Naive thymus-derived CD8-positive, alpha-beta T cell (primary cell): ENCODE measurements around the gene PRKCE. TPM values are rescaled to one million over a fixed set of nuclear protein-coding genes. Genes with fewer than 3 reads are reported as not detected.

Experiments
- ATAC-seq, 2 donors: fragments of 150-1000 bp; cut with Tn5 transposase in 1 of 2; sonication (Bioruptor Pico), chemical (Tn5 transposase) in 1 of 2; 1 replicate in 1 of 2; 2 replicates in 1 of 2; pipeline ENCODE4 v1.10.0; 2021; ENCODE audit warnings: mild to moderate bottlenecking in 2 of 2, moderate library complexity in 2 of 2
- POLR2A ChIA-PET: fragments of 350-600 bp; sonication (Branson Sonifier 250); formaldehyde crosslinking; loops from one replicate; lab custom pipeline; 2021; ENCODE audit warnings: antibody characterized with exemption; lab: Charles Lee
- DNase-seq, 10 donors: peaks; one replicate each; pipeline versions ENCODE4 v3.0.0 to v3.0.0-alpha.2; 2020 to 2022
- H3K27ac Mint-ChIP-seq, 10 donors: one replicate each; pipeline ENCODE4 v1.8.0; 2020 to 2022; ENCODE audit warnings: mild to moderate bottlenecking in 10 of 10, mixed read lengths in 10 of 10, moderate library complexity in 4 of 10, inconsistent platforms in 1 of 10
- H3K27me3 Mint-ChIP-seq, 5 donors: one replicate each; pipeline ENCODE4 v1.8.0; 2021 to 2022; ENCODE audit warnings: mixed read lengths in 5 of 5
- H3K36me3 Mint-ChIP-seq, 3 donors: one replicate each; pipeline ENCODE4 v1.8.0; 2020 to 2022; ENCODE audit warnings: mixed read lengths in 3 of 3, mild to moderate bottlenecking in 2 of 3, inconsistent platforms in 1 of 3
- H3K4me1 Mint-ChIP-seq, 4 donors: one replicate each; pipeline ENCODE4 v1.8.0; 2021 to 2022; ENCODE audit warnings: mixed read lengths in 4 of 4
- H3K4me3 Mint-ChIP-seq, 10 donors: one replicate each; pipeline ENCODE4 v1.8.0; 2020 to 2022; ENCODE audit warnings: mild to moderate bottlenecking in 10 of 10, mixed read lengths in 10 of 10, moderate library complexity in 6 of 10, inconsistent platforms in 1 of 10
- H3K9me3 Mint-ChIP-seq, 9 donors: one replicate each; pipeline ENCODE4 v1.8.0; 2020 to 2022; ENCODE audit warnings: mixed read lengths in 9 of 9, mild to moderate bottlenecking in 3 of 9, inconsistent platforms in 1 of 9, moderate library complexity in 1 of 9
- polyA plus RNA-seq, 3 donors: library from polyadenylated mRNA; unstranded; fragments of 300-500 nt; fragmentation: Illumina TruSeq; gene quantifications; one replicate each; pipeline ENCODE4 v1.2.3, GENCODE V29; 2021
- total RNA-seq, 8 experiments: library from RNA in 2 of 8; stranded (reverse) in 2 of 8; gene quantifications; one replicate each; pipeline ENCODE4 v1.2.3 and lab custom pipeline; 2021 to 2026

PRKCE gene
- total and polyA plus RNA-seq, 5 experiments from 2014 or later = 1.6 to 20.2 (median 2.7) TPM

DNA sequence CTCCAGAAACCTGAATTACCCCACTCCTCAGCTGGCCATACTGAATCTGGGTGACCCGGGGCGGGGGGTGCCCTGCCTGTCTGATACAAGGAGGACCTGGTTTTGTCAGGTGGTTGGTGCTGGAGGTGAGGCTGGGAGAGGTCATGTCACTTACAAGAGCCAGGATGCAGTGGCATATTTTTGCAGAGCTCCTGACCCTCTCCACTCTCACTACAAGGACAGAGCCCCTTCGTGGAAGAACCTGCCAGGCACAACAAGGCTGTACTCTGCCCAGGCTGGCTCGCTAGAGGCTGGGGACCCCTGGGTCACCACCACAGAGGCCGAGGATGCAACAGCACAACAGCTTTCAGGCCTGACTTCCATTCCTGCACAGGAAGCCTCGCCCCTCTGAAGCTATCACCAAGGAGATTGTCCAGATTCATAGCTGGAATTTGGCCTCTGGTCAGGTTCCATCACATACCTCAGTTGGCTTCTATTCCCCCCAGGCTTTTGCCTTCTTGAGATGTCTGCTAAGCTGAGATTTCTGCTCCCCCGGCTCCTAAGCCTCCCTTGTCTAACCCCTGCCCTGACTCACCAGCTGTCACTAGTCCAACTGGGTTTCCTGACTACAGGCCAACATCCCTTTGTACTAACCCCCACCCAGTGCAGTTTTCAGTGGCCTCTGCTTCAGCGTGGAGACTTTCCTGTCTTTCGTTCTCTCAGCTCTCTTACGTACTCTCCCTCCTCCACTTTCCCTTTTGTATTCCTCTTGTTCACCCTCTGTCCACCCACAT lies 513.2 kb downstream of the PRKCE start:
- Mint-ChIP-seq H3K27ac (no peak overlapping the region), H3K36me3 (peaks cover 3 to 11% (median 6%) of the 10 kb centered on the region in 3 donors), H3K4me1 (peaks cover 0 to 5% (median 0%) of the 10 kb centered on the region in 4 donors), H3K9me3 (no peaks in the 10 kb centered on the region), H3K4me3 (no peak overlapping the region), H3K27me3 (no peaks in the 10 kb centered on the region)
- ATAC-seq (no peak), DNase-seq (no peak)
- POLR2A ChIA-PET = no interaction called here

DNA sequence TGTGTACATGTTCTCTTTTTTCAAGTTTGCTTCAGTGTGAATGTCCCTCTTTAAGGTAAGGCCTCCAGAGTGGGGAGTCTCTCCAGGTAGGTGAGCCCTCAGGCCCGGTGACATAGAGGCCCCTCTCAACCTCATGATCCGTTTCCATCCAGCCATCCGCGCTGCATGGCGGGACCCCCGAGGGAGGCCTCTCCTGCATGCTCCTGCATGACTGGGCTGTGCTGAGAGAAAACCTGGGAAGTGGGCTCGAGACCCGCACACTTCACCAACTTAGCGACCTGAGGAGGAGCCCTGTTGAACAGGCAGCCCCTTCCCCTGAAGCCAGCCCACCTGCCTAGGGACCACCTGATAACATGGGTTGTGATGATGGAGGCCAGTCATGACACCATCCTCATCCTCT lies 514.4 kb downstream of the PRKCE start:
- POLR2A ChIA-PET = no interaction called here

DNA sequence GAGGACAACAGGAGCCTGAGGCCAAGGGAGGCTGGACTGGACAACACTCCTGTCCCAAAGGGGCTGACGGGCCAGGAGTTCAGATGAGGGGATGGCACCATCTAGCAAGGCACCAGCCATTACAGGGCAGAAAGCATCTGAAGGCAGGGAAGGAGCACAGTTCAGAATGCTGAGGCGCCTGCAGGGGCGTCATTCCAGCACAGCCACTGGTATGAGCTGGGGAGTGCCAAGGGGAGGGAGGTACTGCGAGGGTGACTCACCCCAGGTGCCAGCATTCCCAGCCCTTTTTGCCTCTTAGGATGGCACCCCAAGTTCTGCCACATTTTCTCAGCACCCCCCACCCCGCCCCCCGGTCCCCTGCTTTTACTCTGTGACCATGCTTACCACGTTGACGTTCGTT lies 515.9 kb downstream of the PRKCE start:
- Mint-ChIP-seq H3K27me3 (no peaks in the 10 kb centered on the region), H3K4me3 (no peak overlapping the region), H3K36me3 (peaks cover 0 to 6% (median 3%) of the 10 kb centered on the region in 3 donors), H3K4me1 (no peaks in the 10 kb centered on the region), H3K9me3 (no peaks in the 10 kb centered on the region), H3K27ac (peak overlapping the region in 1 of 10 donors; percentile 65)
- ATAC-seq (no peak), DNase-seq (no peak)
- POLR2A ChIA-PET = no interaction called here

More for the DNA sequence above, 514.4 kb downstream of the PRKCE start:
- no peaks in the 10 kb centered on the region for H3K9me3 Mint-ChIP-seq
- no peak overlapping the region for H3K27ac Mint-ChIP-seq
- ATAC-seq = no peak
- H3K4me3 Mint-ChIP-seq = no peak overlapping the region
- peaks cover 0 to 8% (median 6%) of the 10 kb centered on the region in 3 donors for H3K36me3 Mint-ChIP-seq
- DNase-seq = no peak
- H3K27me3 Mint-ChIP-seq = no peaks in the 10 kb centered on the region
- H3K4me1 Mint-ChIP-seq = peaks cover 0 to 5% (median 0%) of the 10 kb centered on the region in 4 donors

DNA sequence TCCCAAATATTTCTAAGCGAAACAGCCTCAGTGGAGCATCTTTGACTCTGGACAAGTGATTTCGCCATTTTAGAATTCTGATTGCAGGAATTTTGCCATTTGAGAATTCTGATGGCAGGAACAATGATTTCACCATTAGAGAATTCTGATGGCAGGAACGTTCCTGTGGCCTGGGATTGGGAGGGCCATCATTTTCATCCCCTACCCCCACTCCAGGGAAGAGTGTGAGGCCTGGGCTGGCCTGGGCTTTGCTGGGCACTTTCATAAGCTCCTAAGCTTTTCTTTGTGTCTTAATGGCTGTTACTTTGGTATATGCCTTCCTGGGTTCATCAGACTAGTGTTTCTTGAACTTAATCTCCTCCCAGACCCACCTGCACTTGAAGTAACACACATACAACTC lies 516.4 kb downstream of the PRKCE start:
- DNase-seq = no peak
- Mint-ChIP-seq H3K36me3 (peaks cover 0 to 5% (median 0%) of the 10 kb centered on the region in 3 donors), H3K27ac (peak overlapping the region in 2 of 10 donors; percentile 12 to 65), H3K9me3 (no peaks in the 10 kb centered on the region), H3K4me1 (no peaks in the 10 kb centered on the region), H3K27me3 (no peaks in the 10 kb centered on the region), H3K4me3 (no peak overlapping the region)
- ATAC-seq = no peak
- POLR2A ChIA-PET = no interaction called here

DNA sequence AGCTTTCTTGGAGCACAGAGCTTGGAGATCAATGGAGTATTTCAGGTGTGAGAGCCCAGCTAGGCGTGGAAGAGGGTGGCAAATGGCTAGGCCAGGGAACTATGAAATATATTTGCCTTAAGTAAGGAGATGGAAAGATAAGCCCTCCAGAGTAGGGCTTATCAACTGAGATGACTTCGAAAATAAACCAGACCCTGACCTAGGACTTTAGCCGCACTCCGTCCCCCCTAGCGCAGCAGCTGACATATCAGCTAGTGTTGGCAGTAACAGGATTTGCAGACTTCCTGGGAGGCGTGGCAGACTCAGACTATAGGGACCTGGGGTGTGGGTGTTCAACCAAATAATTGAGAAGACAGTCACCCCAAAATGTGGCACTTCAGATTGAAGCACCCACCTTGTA lies 518.0 kb downstream of the PRKCE start:
- Mint-ChIP-seq H3K36me3 (peaks cover 0 to 5% (median 0%) of the 10 kb centered on the region in 3 donors), H3K4me1 (no peaks in the 10 kb centered on the region), H3K4me3 (no peak overlapping the region), H3K27ac (no peak overlapping the region), H3K27me3 (no peaks in the 10 kb centered on the region), H3K9me3 (no peaks in the 10 kb centered on the region)
- DNase-seq = no peak
- POLR2A ChIA-PET = no interaction called here
- ATAC-seq = no peak

DNA sequence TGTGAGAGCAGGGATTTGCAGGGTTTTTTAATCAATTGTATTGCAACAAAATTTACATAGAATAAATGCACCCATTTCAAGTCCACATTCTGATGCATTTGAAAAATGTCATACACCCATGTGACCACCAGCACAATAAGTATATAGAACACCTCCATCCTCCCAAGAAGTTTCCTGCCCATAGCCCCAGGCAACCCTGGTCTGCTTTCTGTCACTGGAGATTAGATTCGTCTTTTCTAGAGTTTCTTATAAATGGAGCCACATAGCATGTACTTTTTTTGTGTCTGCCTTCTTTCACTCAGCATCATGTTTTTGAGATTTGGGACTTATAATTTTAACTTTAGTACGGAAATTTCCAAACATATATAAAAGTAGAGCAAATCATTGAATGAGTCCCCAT lies 518.6 kb downstream of the PRKCE start:
- no peaks in the 10 kb centered on the region for H3K4me1 Mint-ChIP-seq
- H3K27me3 Mint-ChIP-seq = no peaks in the 10 kb centered on the region
- no peak for DNase-seq
- no peak overlapping the region for H3K27ac Mint-ChIP-seq
- no peaks in the 10 kb centered on the region for H3K9me3 Mint-ChIP-seq
- no peak for ATAC-seq
- H3K36me3 Mint-ChIP-seq = peaks cover 0 to 1% (median 0%) of the 10 kb centered on the region in 3 donors
- no peak overlapping the region for H3K4me3 Mint-ChIP-seq
- POLR2A ChIA-PET = no interaction called here

DNA sequence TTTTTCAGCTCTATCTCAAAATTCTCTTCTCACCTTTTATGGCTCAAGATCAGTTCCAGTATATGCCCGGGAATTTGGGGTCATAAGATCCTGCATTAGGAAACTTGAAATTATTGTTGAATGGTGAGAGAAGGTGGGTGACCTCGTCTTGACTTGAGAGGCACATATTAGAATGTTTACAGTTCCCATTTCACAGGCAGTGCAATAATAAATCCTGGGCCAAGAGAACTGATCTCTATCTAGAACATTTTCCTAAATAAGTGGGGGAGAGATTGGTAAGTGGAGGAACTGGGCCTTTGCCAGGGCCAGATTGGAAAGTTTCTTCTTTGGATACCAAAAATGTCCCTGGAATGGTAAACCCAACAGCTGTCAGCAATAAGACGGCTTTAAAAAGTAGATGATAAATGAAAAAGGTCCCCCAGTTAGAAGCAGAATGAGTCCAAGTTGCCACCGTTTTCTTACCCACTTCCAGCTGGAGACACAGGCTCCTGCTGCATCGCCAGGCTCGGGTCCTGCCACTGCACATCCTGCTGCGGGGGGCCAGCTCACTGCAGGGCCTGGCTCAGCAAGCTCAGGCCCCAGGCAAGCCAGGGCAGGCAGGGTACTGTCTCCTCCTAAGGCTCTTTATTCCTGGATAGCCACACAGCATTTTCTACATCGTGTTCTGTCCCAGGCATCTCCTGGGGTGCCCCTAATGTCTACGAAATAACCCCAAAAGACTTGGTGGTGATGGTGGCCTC lies 519.3 kb downstream of the PRKCE start:
- DNase-seq (no peak), ATAC-seq (no peak)
- POLR2A ChIA-PET = no interaction called here
- Mint-ChIP-seq H3K36me3 (no peaks in the 10 kb centered on the region), H3K4me1 (no peaks in the 10 kb centered on the region), H3K9me3 (no peaks in the 10 kb centered on the region), H3K27ac (no peak overlapping the region), H3K27me3 (no peaks in the 10 kb centered on the region), H3K4me3 (no peak overlapping the region)

DNA sequence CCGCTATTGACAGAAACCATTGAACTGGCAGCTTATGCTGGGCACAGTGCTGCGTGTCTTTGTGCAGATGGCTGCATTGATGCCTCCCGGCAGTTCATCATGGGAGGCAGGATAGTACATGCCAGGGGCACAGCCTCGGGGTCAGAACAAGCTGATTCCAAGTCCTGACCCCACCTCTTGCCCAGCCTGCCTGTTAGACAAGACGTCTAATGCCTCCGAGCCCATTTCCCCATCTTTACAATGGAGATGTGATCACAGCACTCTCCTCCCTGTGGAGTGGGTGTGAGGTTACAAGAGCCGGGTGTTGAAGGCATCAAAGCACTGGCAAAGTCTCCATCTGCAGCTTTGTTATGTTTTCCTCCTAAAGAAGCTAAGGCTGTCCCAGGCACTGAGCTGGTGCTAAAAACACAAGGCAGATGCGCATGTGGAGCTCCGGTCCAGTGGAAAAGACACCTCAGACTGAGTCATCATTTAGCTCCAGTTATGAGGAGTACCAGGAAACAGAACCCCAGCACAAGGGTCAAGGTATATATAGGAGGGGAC lies 520.0 kb downstream of the PRKCE start:
- ATAC-seq = no peak

DNA sequence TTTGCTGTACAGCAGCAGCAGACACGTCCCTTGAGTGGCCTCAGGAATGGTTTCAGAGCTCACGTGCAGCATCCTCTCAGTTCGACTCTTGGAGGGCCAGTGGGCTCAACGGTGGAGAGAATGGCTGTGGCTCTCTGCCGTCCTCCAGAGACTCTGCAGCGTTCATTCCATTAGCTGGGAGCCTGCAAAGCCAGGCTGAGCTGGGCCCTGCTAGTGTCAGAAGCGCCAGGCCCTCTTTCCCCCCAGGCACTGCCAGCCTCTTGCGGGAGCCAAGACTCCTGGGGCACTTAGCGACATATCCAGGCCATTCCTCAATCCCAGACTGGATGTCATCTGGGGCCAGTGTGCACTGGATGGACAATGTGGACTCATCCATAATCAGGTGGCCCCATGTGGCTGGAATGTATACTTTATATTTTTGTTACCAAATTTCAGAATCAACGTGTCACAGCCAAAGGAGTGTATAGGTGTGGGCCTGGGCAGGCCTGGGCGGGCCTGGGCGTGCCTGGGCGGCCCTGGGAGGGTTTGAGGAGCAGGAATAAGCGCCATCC lies 520.6 kb downstream of the PRKCE start:
- ATAC-seq = no peak
- no peaks in the 10 kb centered on the region for H3K4me1 Mint-ChIP-seq
- no peaks in the 10 kb centered on the region for H3K27me3 Mint-ChIP-seq
- no peaks in the 10 kb centered on the region for H3K9me3 Mint-ChIP-seq
- POLR2A ChIA-PET = interaction anchor here (0.5 kb wide), 1 partner anchor 284 kb away, joined by 3 read pairs; no protein-coding TSS in a partner anchor
- no peaks in the 10 kb centered on the region for H3K36me3 Mint-ChIP-seq
- H3K4me3 Mint-ChIP-seq = no peak overlapping the region
- DNase-seq = no peak
- H3K27ac Mint-ChIP-seq = no peak overlapping the region

More for the DNA sequence above, 520.0 kb downstream of the PRKCE start:
- DNase-seq = no peak
- H3K4me1 Mint-ChIP-seq = no peaks in the 10 kb centered on the region
- no peaks in the 10 kb centered on the region for H3K9me3 Mint-ChIP-seq
- no peaks in the 10 kb centered on the region for H3K27me3 Mint-ChIP-seq
- peak overlapping the region in 1 of 10 donors; percentile 22 for H3K27ac Mint-ChIP-seq
- POLR2A ChIA-PET = interaction anchor here (0.5 kb wide), 1 partner anchor 284 kb away, joined by 3 read pairs; no protein-coding TSS in a partner anchor
- H3K36me3 Mint-ChIP-seq = no peaks in the 10 kb centered on the region
- H3K4me3 Mint-ChIP-seq = no peak overlapping the region

DNA sequence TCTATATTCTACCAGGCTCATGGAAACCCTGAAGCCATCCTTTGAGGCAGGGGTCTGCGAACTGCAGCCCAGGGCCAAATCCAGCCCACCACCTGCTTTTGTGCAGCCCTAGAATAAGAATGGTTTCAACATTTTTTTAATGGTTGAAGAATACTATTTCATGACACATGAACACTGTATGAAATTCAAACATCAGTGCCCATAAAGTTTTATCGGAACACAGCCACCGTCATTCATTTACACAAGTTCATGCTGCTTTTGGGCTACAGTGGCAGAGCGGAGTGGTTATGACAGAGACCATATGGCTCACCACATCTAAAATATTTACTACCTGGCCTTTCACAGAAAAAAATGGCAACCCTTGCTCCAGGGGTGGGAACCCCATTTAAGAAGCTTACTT lies 521.6 kb downstream of the PRKCE start:
- ATAC-seq (no peak), DNase-seq (no peak)
- POLR2A ChIA-PET = no interaction called here
- no peak overlapping the region for H3K27ac Mint-ChIP-seq
- no peak overlapping the region for H3K4me3 Mint-ChIP-seq
- H3K9me3 Mint-ChIP-seq = no peaks in the 10 kb centered on the region
- H3K4me1 Mint-ChIP-seq = peaks cover 0 to 6% (median 4%) of the 10 kb centered on the region in 4 donors
- H3K27me3 Mint-ChIP-seq = no peaks in the 10 kb centered on the region
- no peaks in the 10 kb centered on the region for H3K36me3 Mint-ChIP-seq

DNA sequence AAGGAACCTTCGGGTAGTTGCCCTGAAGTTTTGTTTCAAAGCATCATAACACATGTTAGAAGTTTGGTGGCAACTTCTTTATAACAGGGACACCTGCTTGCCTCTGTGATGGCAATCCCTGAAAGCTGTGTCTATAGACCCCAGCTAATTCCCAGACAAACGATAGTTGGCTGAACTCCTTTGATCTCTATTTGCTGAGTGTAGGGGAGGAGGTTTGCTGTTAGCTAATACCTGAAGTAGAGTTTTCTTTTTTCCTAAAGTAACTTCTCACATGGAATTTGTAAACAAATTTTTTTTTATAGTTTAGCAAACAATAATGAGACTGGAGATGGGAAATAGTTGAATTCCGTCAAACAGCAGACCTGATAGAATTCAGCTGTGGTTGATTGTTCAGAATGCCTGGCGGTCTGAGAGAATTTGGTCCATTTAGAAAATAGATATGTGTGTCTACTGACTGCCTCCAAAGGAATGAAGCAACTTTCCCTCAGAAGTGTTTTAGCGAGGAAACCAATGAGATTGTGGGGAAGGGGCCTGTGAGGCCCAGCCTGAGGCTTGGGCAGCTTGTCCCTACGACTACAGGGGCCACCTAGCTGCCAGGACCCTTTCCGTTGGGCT lies 522.3 kb downstream of the PRKCE start:
- no peaks in the 10 kb centered on the region for H3K27me3 Mint-ChIP-seq

DNA sequence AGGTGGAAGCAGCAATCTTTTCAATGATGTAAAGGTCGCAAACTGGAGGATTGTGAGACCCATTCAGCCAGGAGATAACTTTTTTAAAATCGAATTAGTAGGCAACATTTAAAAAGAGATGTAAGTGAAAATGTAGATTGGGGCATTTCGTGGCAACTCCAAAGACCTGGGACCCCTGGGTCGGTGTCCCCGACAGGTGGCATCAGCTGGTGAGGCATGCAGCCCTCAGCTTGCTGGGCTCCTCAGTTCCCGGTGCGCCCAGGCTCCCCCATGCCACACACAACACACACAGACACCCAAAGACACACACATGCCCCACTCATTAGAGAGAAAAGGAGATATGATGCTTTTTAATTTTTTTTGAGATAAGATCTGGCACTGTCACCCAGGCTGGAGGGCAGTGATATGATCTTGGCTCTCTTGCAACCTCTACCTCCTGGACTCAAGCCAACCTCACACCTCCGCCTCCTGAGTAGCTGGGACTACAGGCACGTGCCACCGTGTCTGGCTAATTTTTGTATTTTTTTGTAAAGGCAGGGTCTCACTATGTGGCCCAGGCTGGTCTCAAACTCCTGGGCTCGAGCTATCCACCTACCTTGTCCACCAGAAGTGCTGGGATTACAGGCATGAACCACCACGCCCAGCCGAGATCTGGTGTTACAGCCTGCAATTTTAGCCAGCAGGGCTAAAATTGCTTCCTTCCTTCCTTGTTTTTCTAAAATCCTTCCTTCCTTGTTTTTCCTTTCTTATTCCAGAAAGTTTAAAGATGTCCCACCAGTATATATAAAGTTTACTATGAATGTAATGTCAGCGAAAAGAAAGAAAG lies 523.1 kb downstream of the PRKCE start:
- Mint-ChIP-seq H3K36me3 (no peaks in the 10 kb centered on the region), H3K4me1 (peaks cover 10 to 20% (median 14%) of the 10 kb centered on the region in 4 donors), H3K9me3 (no peaks in the 10 kb centered on the region), H3K27ac (peak overlapping the region in 1 of 10 donors; percentile 55), H3K27me3 (no peaks in the 10 kb centered on the region), H3K4me3 (no peak overlapping the region)
- DNase-seq (no peak), ATAC-seq (no peak)
- POLR2A ChIA-PET = no interaction called here

More for the DNA sequence above, 522.3 kb downstream of the PRKCE start:
- POLR2A ChIA-PET = no interaction called here
- Mint-ChIP-seq H3K4me1 (peaks cover 2 to 12% (median 8%) of the 10 kb centered on the region in 4 donors), H3K9me3 (no peaks in the 10 kb centered on the region), H3K27ac (no peak overlapping the region), H3K36me3 (no peaks in the 10 kb centered on the region), H3K4me3 (no peak overlapping the region)
- no peak for ATAC-seq
- no peak for DNase-seq
